Hepatocyte (in vitro differentiated cells): ENCODE results near the gene TXNDC2. TPM values are rescaled to one million over a fixed set of nuclear protein-coding genes. Genes with fewer than 3 reads are reported as not detected.

ENCODE experiments used
- DNase-seq: peaks from one replicate; pipeline ENCODE4 v3.0.0-alpha.2; 2016; ENCODE audit warnings: low spot score
- H2AFZ ChIP-seq: fragments of 200-600 bp; sonication (generic); 2 replicates; pipeline ENCODE4 v1.6.0; 2016; ENCODE audit warnings: antibody characterized with exemption, mild to moderate bottlenecking
- H3K27ac ChIP-seq: fragments of 200-600 bp; sonication (generic); 2 replicates; pipeline ENCODE4 v1.5.1; 2016; ENCODE audit warnings: mild to moderate bottlenecking
- H3K27me3 ChIP-seq: fragments of 200-600 bp; sonication (generic); 2 replicates; pipeline ENCODE4 v1.6.1; 2016
- H3K36me3 ChIP-seq: fragments of 200-600 bp; sonication (generic); replicated peaks from 2 replicates; pipeline ENCODE4 v1.5.1; 2016; ENCODE audit warnings: low read depth; ENCODE audit not compliant: insufficient read depth
- H3K4me1 ChIP-seq: fragments of 200-600 bp; sonication (generic); 2 replicates; pipeline ENCODE4 v1.5.1; 2016; ENCODE audit warnings: mild to moderate bottlenecking, moderate library complexity; ENCODE audit not compliant: insufficient read depth
- H3K4me2 ChIP-seq: fragments of 200-600 bp; sonication (generic); 2 replicates; pipeline ENCODE4 v1.6.0; 2016
- H3K4me3 ChIP-seq: fragments of 200-600 bp; sonication (generic); 2 replicates; pipeline ENCODE4 v1.5.1; 2016; ENCODE audit warnings: mild to moderate bottlenecking
- H3K79me2 ChIP-seq: fragments of 200-600 bp; sonication (generic); 2 replicates; pipeline ENCODE4 v1.6.0; 2017; ENCODE audit warnings: mild to moderate bottlenecking
- H3K9me2 ChIP-seq: fragments of 200-600 bp; sonication (generic); replicated peaks from 2 replicates; pipeline ENCODE4 v1.6.0; 2017; ENCODE audit warnings: mild to moderate bottlenecking; ENCODE audit not compliant: insufficient read depth
- H3K9me3 ChIP-seq: fragments of 200-600 bp; sonication (generic); 2 replicates; pipeline ENCODE4 v1.5.1; 2016; ENCODE audit warnings: low read depth, mild to moderate bottlenecking
- H4K20me1 ChIP-seq: fragments of 200-600 bp; sonication (generic); 2 replicates; pipeline ENCODE4 v1.6.0; 2016; ENCODE audit warnings: mild to moderate bottlenecking; ENCODE audit not compliant: insufficient read depth, poor library complexity, severe bottlenecking
- EZH2 ChIP-seq: fragments of 200-600 bp; sonication (generic); IDR thresholded peaks from 2 replicates; pipeline ENCODE4 v1.6.1; 2016; ENCODE audit warnings: antibody characterized with exemption, mild to moderate bottlenecking, borderline replicate concordance
- EZH2phosphoT487 ChIP-seq: fragments of 200-600 bp; sonication (generic); IDR thresholded peaks from one replicate; pipeline ENCODE4 v1.6.1; 2018; ENCODE audit warnings: antibody characterized with exemption, mild to moderate bottlenecking, low read depth, moderate library complexity; ENCODE audit not compliant: unreplicated experiment, severe bottlenecking
- WGBS: methylation state at CpG from one replicate; pipeline ENCODE4 v1.1.6; 2016; ENCODE audit warnings: low lambda C conversion rate; ENCODE audit errors: missing lambda C conversion rate; 5-methylcytosine and 5-hydroxymethylcytosine counted together
- polyA plus RNA-seq: library from polyadenylated mRNA; unstranded; fragments of >200 nt; fragmentation: Nextera tagmentation; extraction: Ambion mirVana; gene quantifications from 2 replicates; pipeline ENCODE4 v1.2.1, GENCODE V29; 2016
- total RNA-seq: library from RNA; depleted of rRNA; stranded (reverse); fragments of >200 nt; gene quantifications from 2 replicates; pipeline ENCODE4 v1.2.3, GENCODE V29; 2014
- TF ChIP-seq, protein P1 (sequence below): fragments of 200-600 bp; sonication (generic); IDR thresholded peaks from 2 replicates; pipeline ENCODE4 v1.5.1; 2016; ENCODE audit warnings: antibody characterized with exemption, mild to moderate bottlenecking; ENCODE audit not compliant: poor library complexity

The TXNDC2 gene
- total and polyA plus RNA-seq, 2 experiments from 2014 or later: 0.41 TPM; not detected in 1

DNA sequence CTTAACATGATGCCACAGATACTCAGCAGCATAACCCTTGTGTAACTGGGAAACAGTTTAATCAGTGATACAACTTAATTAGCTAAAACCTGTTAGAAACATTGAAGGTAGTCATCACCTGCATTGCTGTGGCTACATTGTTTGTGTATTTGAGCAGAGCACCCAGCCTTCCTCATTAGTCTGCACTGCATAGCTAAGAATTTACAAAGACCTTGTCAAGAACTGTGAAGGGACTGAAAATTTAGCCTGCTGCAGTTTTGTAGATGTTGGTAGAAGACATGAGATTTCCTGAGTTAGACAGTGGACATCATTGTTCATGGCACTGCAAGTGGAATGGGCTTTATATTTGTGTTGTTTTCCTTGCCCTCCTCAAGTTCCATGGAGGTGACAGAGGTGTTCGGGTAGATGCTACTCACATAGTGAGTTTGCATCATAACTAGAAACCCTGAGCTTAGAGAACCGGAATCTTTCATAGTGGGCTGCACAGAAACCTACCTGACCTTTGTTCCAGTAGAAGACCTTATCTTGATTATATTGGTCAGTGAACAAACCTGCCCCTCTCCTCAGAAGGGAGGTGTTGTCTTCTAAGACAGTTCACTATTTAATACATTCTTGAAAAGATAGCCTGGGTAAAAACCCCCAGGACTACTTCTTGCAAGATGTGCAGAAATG lies 40.6 kb downstream of the TXNDC2 start:
- H3K79me2 ChIP-seq: peaks cover 100% of the 10 kb centered on the region
- H4K20me1 ChIP-seq: peaks cover 100% of the 10 kb centered on the region
- TF ChIP-seq, protein P1, sequence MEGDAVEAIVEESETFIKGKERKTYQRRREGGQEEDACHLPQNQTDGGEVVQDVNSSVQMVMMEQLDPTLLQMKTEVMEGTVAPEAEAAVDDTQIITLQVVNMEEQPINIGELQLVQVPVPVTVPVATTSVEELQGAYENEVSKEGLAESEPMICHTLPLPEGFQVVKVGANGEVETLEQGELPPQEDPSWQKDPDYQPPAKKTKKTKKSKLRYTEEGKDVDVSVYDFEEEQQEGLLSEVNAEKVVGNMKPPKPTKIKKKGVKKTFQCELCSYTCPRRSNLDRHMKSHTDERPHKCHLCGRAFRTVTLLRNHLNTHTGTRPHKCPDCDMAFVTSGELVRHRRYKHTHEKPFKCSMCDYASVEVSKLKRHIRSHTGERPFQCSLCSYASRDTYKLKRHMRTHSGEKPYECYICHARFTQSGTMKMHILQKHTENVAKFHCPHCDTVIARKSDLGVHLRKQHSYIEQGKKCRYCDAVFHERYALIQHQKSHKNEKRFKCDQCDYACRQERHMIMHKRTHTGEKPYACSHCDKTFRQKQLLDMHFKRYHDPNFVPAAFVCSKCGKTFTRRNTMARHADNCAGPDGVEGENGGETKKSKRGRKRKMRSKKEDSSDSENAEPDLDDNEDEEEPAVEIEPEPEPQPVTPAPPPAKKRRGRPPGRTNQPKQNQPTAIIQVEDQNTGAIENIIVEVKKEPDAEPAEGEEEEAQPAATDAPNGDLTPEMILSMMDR: no peak
- TF ChIP-seq EZH2 (no peak), EZH2phosphoT487 (no peak)

DNA sequence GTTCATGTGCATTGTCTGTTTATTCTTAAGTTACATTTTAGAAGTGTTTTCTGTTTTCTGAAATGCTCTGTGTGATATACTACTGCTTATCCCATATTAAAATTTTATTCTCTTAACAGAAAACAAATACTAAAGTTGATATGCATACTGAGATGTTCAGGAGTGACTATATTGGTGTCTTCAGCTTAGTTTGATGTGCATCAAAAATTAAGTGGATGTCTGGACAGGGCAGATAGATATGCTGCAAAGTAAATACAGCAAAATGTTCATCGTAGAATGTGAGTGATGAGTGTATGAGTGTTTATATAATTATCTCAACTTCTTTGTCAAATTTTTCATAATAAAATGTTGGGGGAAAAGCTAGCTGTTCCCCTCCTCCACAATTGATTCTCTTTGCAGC lies 41.2 kb downstream of the TXNDC2 start:
- no peak overlapping the region for H3K27ac ChIP-seq

More for the DNA sequence above, 40.6 kb downstream of the TXNDC2 start:
- Histone ChIP-seq H2AFZ (no peak overlapping the region), H3K4me3 (no peak overlapping the region), H3K4me2 (peak overlapping the region; percentile 40), H3K27me3 (no peaks in the 10 kb centered on the region), H3K36me3 (no peaks in the 10 kb centered on the region), H3K9me2 (no peaks in the 10 kb centered on the region), H3K27ac (peak overlapping the region; percentile 22), H3K9me3 (no peaks in the 10 kb centered on the region), H3K4me1 (peaks cover 21% of the 10 kb centered on the region)
- 60% methylated on average over 2 of the region's 2 CpGs for WGBS
- no peak for DNase-seq

DNA sequence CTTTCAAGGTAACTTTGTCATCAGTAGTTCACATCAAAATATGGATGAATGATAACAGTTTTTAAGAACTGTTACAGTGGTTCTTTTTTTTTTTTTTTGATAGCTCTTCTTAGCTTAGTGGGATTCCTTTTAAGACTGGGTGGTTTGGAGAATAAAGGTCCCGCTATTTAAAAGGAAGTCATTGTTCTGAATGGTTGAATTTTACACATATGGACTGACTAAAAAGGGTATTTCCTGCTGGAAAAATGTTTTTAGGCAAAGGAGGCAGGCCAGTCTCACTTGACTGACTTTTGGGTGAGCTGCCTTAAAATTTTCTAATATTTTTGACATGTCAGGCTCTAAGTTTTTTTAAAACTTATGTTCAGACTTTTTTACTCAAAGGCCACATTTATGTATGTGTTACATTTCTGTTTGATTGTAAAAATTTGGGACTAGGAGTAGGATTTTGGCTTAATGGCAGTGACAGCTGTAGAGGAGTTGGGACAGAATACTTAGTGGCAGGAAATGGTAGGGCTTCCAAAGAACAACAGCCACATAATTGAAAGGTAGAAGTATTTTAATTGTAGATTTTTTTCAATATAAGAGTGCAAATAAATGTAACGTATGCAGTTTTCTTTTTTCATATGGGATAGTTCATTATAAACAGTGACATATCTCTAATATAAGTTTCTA lies 41.8 kb downstream of the TXNDC2 start:
- peaks cover 100% of the 10 kb centered on the region for H3K79me2 ChIP-seq
- no peak overlapping the region for H2AFZ ChIP-seq
- H3K4me1 ChIP-seq: peaks cover 21% of the 10 kb centered on the region
- peaks cover 100% of the 10 kb centered on the region for H4K20me1 ChIP-seq
- TF ChIP-seq EZH2 (no peak), EZH2phosphoT487 (no peak)
- TF ChIP-seq, protein P1: no peak
- WGBS: 83% methylated on average over 2 of the region's 2 CpGs
- H3K4me3 ChIP-seq: no peak overlapping the region
- H3K4me2 ChIP-seq: no peak overlapping the region
- no peaks in the 10 kb centered on the region for H3K9me3 ChIP-seq
- no peak for DNase-seq
- no peak overlapping the region for H3K27ac ChIP-seq
- H3K9me2 ChIP-seq: no peaks in the 10 kb centered on the region
- no peaks in the 10 kb centered on the region for H3K27me3 ChIP-seq
- no peaks in the 10 kb centered on the region for H3K36me3 ChIP-seq

More for the DNA sequence above, 41.2 kb downstream of the TXNDC2 start:
- H3K4me1 ChIP-seq: peaks cover 21% of the 10 kb centered on the region
- WGBS: 77% methylated on average over 1 of the region's 1 CpG
- no peak overlapping the region for H2AFZ ChIP-seq
- H3K4me3 ChIP-seq: no peak overlapping the region
- H3K27me3 ChIP-seq: no peaks in the 10 kb centered on the region
- no peaks in the 10 kb centered on the region for H3K9me2 ChIP-seq
- peaks cover 100% of the 10 kb centered on the region for H4K20me1 ChIP-seq
- DNase-seq: no peak
- no peaks in the 10 kb centered on the region for H3K9me3 ChIP-seq
- H3K4me2 ChIP-seq: peak overlapping the region; percentile 40
- H3K36me3 ChIP-seq: no peaks in the 10 kb centered on the region
- H3K79me2 ChIP-seq: peaks cover 100% of the 10 kb centered on the region
- TF ChIP-seq EZH2phosphoT487: no peak
- TF ChIP-seq, protein P1: no peak
- no peak for TF ChIP-seq EZH2
